HepG2 (cell line): ENCODE results near the gene CYP17A1. TPM values are rescaled to one million over a fixed set of nuclear protein-coding genes. Genes with fewer than 3 reads are reported as not detected.
A peak's percentile ranks its signal among the peaks of the same experiment; 100 is the strongest.

Experiments used
- FOXK1 ChIP-seq: sonication (generic); formaldehyde crosslinking; IDR thresholded peaks from 2 replicates; pipeline ENCODE4 v1.4.0; 2020; ENCODE audit warnings: low read depth, missing genetic modification reagents, borderline replicate concordance
- HOXA3 ChIP-seq: sonication (generic); formaldehyde crosslinking; IDR thresholded peaks from 2 replicates; pipeline ENCODE4 v1.5.0; 2020; ENCODE audit warnings: missing genetic modification reagents
- MED1 ChIP-seq: sonication (generic); formaldehyde crosslinking; IDR thresholded peaks from 2 replicates; pipeline ENCODE4 v1.4.0; 2020; ENCODE audit warnings: missing genetic modification reagents
- MLLT10 ChIP-seq: sonication (generic); formaldehyde crosslinking; IDR thresholded peaks from 2 replicates; pipeline ENCODE4 v1.4.0; 2020; ENCODE audit warnings: missing genetic modification reagents
- MYC ChIP-seq: sonication (generic); formaldehyde crosslinking; IDR thresholded peaks from 2 replicates; pipeline ENCODE4 v1.9.0; 2021; ENCODE audit warnings: missing genetic modification reagents, borderline replicate concordance
- NFKB2 ChIP-seq: sonication (generic); formaldehyde crosslinking; IDR thresholded peaks from 2 replicates; pipeline ENCODE4 v1.4.0; 2020; ENCODE audit warnings: missing genetic modification reagents, borderline replicate concordance
- SOX6 ChIP-seq, 2 experiments: fragments of 450-650 bp in 1 of 2; sonication (generic) in 1 of 2; formaldehyde crosslinking in 1 of 2; IDR thresholded peaks; 2 replicates each; pipeline versions ENCODE4 v1.4.0 to v1.6.1; 2017 to 2020; ENCODE audit warnings: antibody characterized with exemption in 1 of 2, mild to moderate bottlenecking in 1 of 2, missing genetic modification reagents in 1 of 2
- TARDBP ChIP-seq: sonication (generic); formaldehyde crosslinking; IDR thresholded peaks from 2 replicates; pipeline ENCODE4 v1.8.0; 2022; ENCODE audit warnings: mild to moderate bottlenecking, missing genetic modification reagents
- TEAD3 ChIP-seq: optimal IDR thresholded peaks from 2 replicates; pipeline ENCODE3; 2016; ENCODE audit warnings: borderline replicate concordance
- ZBTB10 ChIP-seq: sonication (generic); formaldehyde crosslinking; IDR thresholded peaks from 2 replicates; pipeline ENCODE4 v1.4.0; 2020; ENCODE audit warnings: missing genetic modification reagents, borderline replicate concordance
- ZNF607 ChIP-seq: sonication (generic); formaldehyde crosslinking; IDR thresholded peaks from 2 replicates; pipeline ENCODE4 v1.5.1; 2020; ENCODE audit warnings: missing genetic modification reagents, mild to moderate bottlenecking, borderline replicate concordance
- ZNF644 ChIP-seq: IDR thresholded peaks from 2 replicates; pipeline ENCODE4 v1.6.1; 2016; ENCODE audit warnings: low read depth
- polyA plus RNA-seq, 8 experiments: library from polyadenylated mRNA; depleted of rRNA in 3 of 8; stranded (reverse) in 7 of 8; unstranded in 1 of 8; fragments of >200 nt; fragmentation: Illumina TruSeq in 4 of 8; extraction: Trizol in 4 of 8; gene quantifications; 2 replicates each; pipeline versions ENCODE4 v1.2.1 to v1.2.3, GENCODE V29; 2011 to 2016; ENCODE audit warnings: low read depth in 4 of 8, missing spikeins in 1 of 8, mixed read lengths in 1 of 8; ENCODE audit not compliant: insufficient read depth in 1 of 8
- total RNA-seq, 5 experiments: library from RNA; depleted of rRNA; stranded (reverse); fragments of >200 nt; fragmentation: Illumina TruSeq; extraction: Trizol; gene quantifications; 2 replicates each; pipeline ENCODE4 v1.2.3, GENCODE V29; 2016; ENCODE audit warnings: low read depth in 1 of 5

The CYP17A1 gene
- total and polyA plus RNA-seq, 2 of the 13 experiments (the other 11 are each of a cell fraction or from before 2014, with no cell fraction given): 0.13 to 1.1 TPM

GRCh38 chr10:102831322-102832071 is 5.7 kb downstream of the CYP17A1 start (continued):
- TF ChIP-seq ZNF607 (0 out of 2 replicates have a peak, but pooled peaks have one; percentile 40), MYC (CRISPR knock-in tag) (peak; percentile 56; the same call in 1 of the 2 replicates), TEAD3 (CRISPR knock-in tag) (peak; percentile 18), ZBTB10 (CRISPR knock-in tag) (no peak), HOXA3 (CRISPR knock-in tag) (0 out of 2 replicates have a peak, but pooled peaks have one; percentile 12), MLLT10 (CRISPR knock-in tag) (no peak), SOX6 (IDR thresholded peaks at IDR 0.05) (no peak), SOX6 (CRISPR knock-in tag; IDR thresholded peaks at IDR 0.05) (peak; percentile 21; the same call in 1 of the 2 replicates), NFKB2 (CRISPR knock-in tag) (peak; percentile 18; the same call in 1 of the 2 replicates), FOXK1 (CRISPR knock-in tag) (no peak), ZNF644 (CRISPR knock-in tag) (0 out of 2 replicates have a peak, but pooled peaks have one; percentile 15), TARDBP (no peak), MED1 (CRISPR knock-in tag) (peak; percentile 41; the same call in 1 of the 2 replicates)
- TF ChIP-seq, all 625 proteins: peak for 34
